IMR-90 (cell line): ENCODE measurements around the gene MOB3B. TPM values are rescaled to one million over a fixed set of nuclear protein-coding genes. Genes with fewer than 3 reads are reported as not detected.
A peak's percentile ranks its signal among the peaks of the same experiment; 100 is the strongest.

Source experiments
- ATAC-seq: fragments of 200-7000 bp; cut with Tn5 transposase; 2 replicates; pipeline ENCODE4 v1.9.1; 2020; ENCODE audit warnings: low read depth, mild to moderate bottlenecking, moderate library complexity
- BruUV-seq: library from RNA; stranded (reverse); fragments of 400-500 nt; replicated peaks from 2 replicates; lab custom pipeline; 2021; lab: Mats Ljungman, UMichigan
- CTCF ChIA-PET: fragments of 300-600 bp; formaldehyde crosslinking; extraction: SDS; loops from one replicate; lab custom pipeline; 2021; ENCODE audit warnings: antibody characterized with exemption; lab: Yijun Ruan, JAX
- POLR2A ChIA-PET: fragments of 300-600 bp; sonication (Branson Sonifier 250); formaldehyde crosslinking; loops from one replicate; lab custom pipeline; 2022; ENCODE audit warnings: antibody characterized with exemption; ENCODE audit not compliant: unreplicated experiment; lab: Charles Lee
- DNase-seq: peaks from one replicate; pipeline ENCODE4 v3.0.0; 2013
- H2AFZ ChIP-seq: replicated peaks from 2 replicates; pipeline ENCODE3; 2013; ENCODE audit warnings: low read length, mild to moderate bottlenecking; ENCODE audit not compliant: poor library complexity
- H2AK5ac ChIP-seq: 2 replicates; pipeline ENCODE4 v1.6.1; 2013; ENCODE audit warnings: low read depth, low read length, inconsistent platforms
- H2AK9ac ChIP-seq: replicated peaks from 2 replicates; pipeline ENCODE3; 2013; ENCODE audit warnings: mild to moderate bottlenecking, low read depth, low read length, moderate library complexity; ENCODE audit not compliant: poor library complexity
- H2BK120ac ChIP-seq: 2 replicates; pipeline ENCODE4 v1.6.1; 2013; ENCODE audit warnings: low read depth, low read length, inconsistent platforms
- H2BK15ac ChIP-seq: 3 replicates; pipeline ENCODE4 v1.6.1; 2013; ENCODE audit warnings: low read depth, low read length, inconsistent platforms
- H2BK20ac ChIP-seq: 2 replicates; pipeline ENCODE4 v1.6.1; 2013; ENCODE audit warnings: low read depth, mild to moderate bottlenecking, inconsistent platforms, low read length, moderate library complexity
- H2BK5ac ChIP-seq: 2 replicates; pipeline ENCODE4 v1.6.1; 2013; ENCODE audit warnings: mild to moderate bottlenecking, low read depth, low read length, inconsistent platforms; ENCODE audit not compliant: poor library complexity, severe bottlenecking
- H3K14ac ChIP-seq: replicated peaks from 2 replicates; pipeline ENCODE4 v1.6.1; 2013; ENCODE audit warnings: low read depth, low read length, inconsistent platforms
- H3K18ac ChIP-seq: 2 replicates; pipeline ENCODE4 v1.6.1; 2013; ENCODE audit warnings: low read depth, low read length, control low read depth
- H3K23ac ChIP-seq: 2 replicates; pipeline ENCODE4 v1.6.1; 2013; ENCODE audit warnings: low read depth, low read length, inconsistent platforms
- H3K27ac ChIP-seq: 2 replicates; pipeline ENCODE4 v1.5.1; 2013; ENCODE audit warnings: mild to moderate bottlenecking, control low read depth, low read length; ENCODE audit not compliant: insufficient read depth
- H3K27me3 ChIP-seq: 2 replicates; pipeline ENCODE4 v1.6.1; 2013; ENCODE audit warnings: low read length; ENCODE audit not compliant: control insufficient read depth, insufficient read depth
- H3K36me3 ChIP-seq: 2 replicates; pipeline ENCODE4 v1.6.1; 2013; ENCODE audit warnings: low read length, mixed read lengths; ENCODE audit not compliant: control insufficient read depth, insufficient read depth
- H3K4ac ChIP-seq: 2 replicates; pipeline ENCODE4 v1.6.1; 2013; ENCODE audit warnings: low read depth, low read length, inconsistent platforms
- H3K4me1 ChIP-seq: 2 replicates; pipeline ENCODE4 v1.6.1; 2013; ENCODE audit warnings: low read length, mixed read lengths; ENCODE audit not compliant: control insufficient read depth, insufficient read depth
- H3K4me2 ChIP-seq: 2 replicates; pipeline ENCODE4 v1.6.1; 2013; ENCODE audit warnings: low read depth, mild to moderate bottlenecking, control low read depth, low read length, moderate library complexity
- H3K4me3 ChIP-seq: 2 replicates; pipeline ENCODE4 v1.5.1; 2013; ENCODE audit warnings: low read depth, mild to moderate bottlenecking, control low read depth, low read length, moderate library complexity; ENCODE audit not compliant: insufficient read depth
- H3K56ac ChIP-seq: 2 replicates; pipeline ENCODE4 v1.6.1; 2013; ENCODE audit warnings: low read length, inconsistent platforms; ENCODE audit not compliant: insufficient read depth; ENCODE audit errors: extremely low read depth
- H3K79me1 ChIP-seq, 2 experiments: 2 replicates each; pipeline ENCODE4 v1.6.1; 2013; ENCODE audit warnings: low read length in 2 of 2, inconsistent platforms in 1 of 2, low read depth in 1 of 2
- H3K9ac ChIP-seq: 2 replicates; pipeline ENCODE4 v1.6.1; 2013; ENCODE audit warnings: low read depth, low read length, control low read depth
- H3K9me1 ChIP-seq: 2 replicates; pipeline ENCODE4 v1.6.1; 2013; ENCODE audit warnings: low read length, inconsistent platforms; ENCODE audit not compliant: insufficient read depth
- H3K9me3 ChIP-seq: 2 replicates; pipeline ENCODE4 v1.6.1; 2013; ENCODE audit warnings: low read length; ENCODE audit not compliant: control insufficient read depth, insufficient read depth
- H4K20me1 ChIP-seq: 2 replicates; pipeline ENCODE4 v1.6.1; 2013; ENCODE audit warnings: low read length, inconsistent platforms; ENCODE audit not compliant: insufficient read depth
- H4K5ac ChIP-seq: 2 replicates; pipeline ENCODE4 v1.6.1; 2013; ENCODE audit warnings: mild to moderate bottlenecking, low read depth, low read length, control low read depth
- H4K8ac ChIP-seq, 2 experiments: 2 replicates each; pipeline ENCODE4 v1.6.1; 2013; ENCODE audit warnings: low read depth in 2 of 2, low read length in 2 of 2, control low read depth in 1 of 2, inconsistent platforms in 1 of 2
- H4K91ac ChIP-seq: 2 replicates; pipeline ENCODE4 v1.6.1; 2013; ENCODE audit warnings: low read depth, low read length, inconsistent platforms; ENCODE audit not compliant: insufficient read depth
- CHD1 ChIP-seq: IDR thresholded peaks from 2 replicates; pipeline ENCODE4 v1.6.1; 2012; ENCODE audit warnings: low read depth, low read length, improper control_type of control experiment
- MAZ ChIP-seq: IDR thresholded peaks from 2 replicates; pipeline ENCODE4 v1.6.1; 2012; ENCODE audit warnings: low read depth, mild to moderate bottlenecking, low read length, improper control_type of control experiment, moderate library complexity, borderline replicate concordance
- WGBS, 2 experiments: methylation state at CpG; one replicate each; pipeline versions ENCODE4 v1.1.5 to v1.1.7; 2013; ENCODE audit warnings: missing lambda C conversion rate in 2 of 2; ENCODE audit not compliant: insufficient read length in 1 of 2; ENCODE audit errors: extremely low coverage in 2 of 2; 5-methylcytosine and 5-hydroxymethylcytosine counted together
- dilution Hi-C: fragments of 300-500 bp; cut with HindIII; formaldehyde crosslinking; loops from one replicate; pipeline ENCODE4 v1.14.3; 2018; ENCODE audit warnings: low sequenced_read_pairs; ENCODE audit not compliant: unreplicated experiment
- in situ Hi-C: fragments of 300-500 bp; cut with MboI; formaldehyde crosslinking; loops from 3 replicates; pipeline ENCODE4 v1.14.3; 2019; ENCODE audit warnings: low sequenced_read_pairs, inconsistent platforms, mixed read lengths
- intact Hi-C: fragments of 100-400 bp; cut with micrococcal nuclease; formaldehyde crosslinking; loops from 2 replicates; pipeline ENCODE4 v1.10.0; 2022
- polyA plus RNA-seq, 3 experiments: library from polyadenylated mRNA; depleted of rRNA; stranded (reverse); fragments of >200 nt; gene quantifications; 2 replicates each; pipeline ENCODE4 v1.2.3, GENCODE V29; 2012; ENCODE audit warnings: low replicate concordance in 1 of 3
- total RNA-seq: library from RNA; depleted of rRNA; stranded (reverse); fragments of >200 nt; gene quantifications from 2 replicates; pipeline ENCODE4 v1.2.3, GENCODE V29; 2012
- TF ChIP-seq, protein P1 (sequence below): fragments of 150-350 bp; IDR thresholded peaks from 2 replicates; pipeline ENCODE4 v1.6.1; 2016; ENCODE audit warnings: low read depth, mild to moderate bottlenecking, low read length, moderate library complexity, borderline replicate concordance

The MOB3B gene
- total and polyA plus RNA-seq, 2 of the 4 experiments (the other 2 are of a cell fraction), result under 0.01 to 0.02 TPM

DNA sequence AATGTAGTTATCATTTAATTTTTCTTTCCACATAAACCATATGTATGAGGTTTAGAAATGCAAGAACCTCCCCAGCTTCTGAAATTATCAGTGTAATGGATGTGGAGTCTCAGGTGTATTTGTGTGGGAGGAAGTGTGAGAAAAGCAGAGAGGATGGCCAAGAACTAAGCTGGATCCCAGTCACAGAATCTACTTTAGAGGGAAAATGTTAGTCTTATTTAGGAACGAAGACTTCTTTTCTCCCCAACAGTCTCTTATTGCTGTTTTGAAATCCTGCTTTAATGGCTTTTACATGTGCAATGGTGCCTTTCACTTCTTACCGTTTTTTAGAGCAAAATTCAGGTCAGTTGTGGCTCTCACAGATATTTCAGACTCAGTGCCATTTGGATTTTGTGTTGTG is 235.6 kb downstream of the MOB3B start:
- WGBS, 2 experiments, result no CpG with 5 or more reads among the region's 2 CpGs
- Histone ChIP-seq H3K14ac (no peak overlapping the region), H2AFZ (no peak overlapping the region), H3K23ac (no peak overlapping the region), H3K79me1 (no peaks in the 10 kb centered on the region), H3K9me1 (no peaks in the 10 kb centered on the region), H2BK120ac (no peak overlapping the region), H3K4ac (no peak overlapping the region), H3K9ac (no peak overlapping the region), H3K18ac (no peak overlapping the region), H2BK20ac (no peak overlapping the region), H3K56ac (no peak overlapping the region), H4K91ac (no peak overlapping the region), H2BK15ac (no peak overlapping the region), H2AK9ac (no peak overlapping the region), H2AK5ac (no peak overlapping the region), H3K9me3 (no peaks in the 10 kb centered on the region), H4K8ac (no peak overlapping the region), H4K5ac (no peak overlapping the region), H3K4me1 (no peaks in the 10 kb centered on the region), H3K27me3 (peaks cover 9% of the 10 kb centered on the region), H4K20me1 (no peaks in the 10 kb centered on the region), H3K4me3 (no peak overlapping the region), H3K27ac (no peak overlapping the region), H3K36me3 (no peaks in the 10 kb centered on the region), H3K4me2 (peak overlapping the region; percentile 28; the same call in 1 of the 2 replicates), H2BK5ac (no peak overlapping the region)
- ATAC-seq, result no peak
- POLR2A ChIA-PET, result no interaction called here
- BruUV-seq, result no TSS peak
- no peak for DNase-seq
- TF ChIP-seq, protein P1, sequence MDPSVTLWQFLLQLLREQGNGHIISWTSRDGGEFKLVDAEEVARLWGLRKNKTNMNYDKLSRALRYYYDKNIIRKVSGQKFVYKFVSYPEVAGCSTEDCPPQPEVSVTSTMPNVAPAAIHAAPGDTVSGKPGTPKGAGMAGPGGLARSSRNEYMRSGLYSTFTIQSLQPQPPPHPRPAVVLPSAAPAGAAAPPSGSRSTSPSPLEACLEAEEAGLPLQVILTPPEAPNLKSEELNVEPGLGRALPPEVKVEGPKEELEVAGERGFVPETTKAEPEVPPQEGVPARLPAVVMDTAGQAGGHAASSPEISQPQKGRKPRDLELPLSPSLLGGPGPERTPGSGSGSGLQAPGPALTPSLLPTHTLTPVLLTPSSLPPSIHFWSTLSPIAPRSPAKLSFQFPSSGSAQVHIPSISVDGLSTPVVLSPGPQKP, result no peak
- no peak for TF ChIP-seq CHD1
- no peak for TF ChIP-seq MAZ
- intact Hi-C loops, result no loop called here
- dilution Hi-C loops, result no loop called here
- CTCF ChIA-PET, result interaction anchor here (1.2 kb wide), 1 partner anchor 23 kb away, joined by 4 read pairs; no protein-coding TSS in a partner anchor
- in situ Hi-C loops, result no loop called here
